ENCODE measurements around the gene PCDHA5.

PCDHA5 gene

GRCh38 chr5:140862441-140863295, 41.3 kb downstream of the PCDHA5 start:
- no peak for DNase-seq

GRCh38 chr5:140868721-140869554, 47.5 kb downstream of the PCDHA5 start, which contains the start of gene PCDHA11:
PCDHA11 (plus strand) TSS chr5:140868957; CDS start chr5:140869104, 147 bp downstream.
- DNase-seq = no peak

- no peak for DNase-seq
Measured at GRCh38 chr5:140869555-140869886, 48.1 kb downstream of the PCDHA5 start.

GRCh38 chr5:140870221-140871201, 49.1 kb downstream of the PCDHA5 start:
- no peak for DNase-seq
